SK-N-SH (cell line): ENCODE data around the gene CGB2. TPM values are rescaled to one million over a fixed set of nuclear protein-coding genes. Genes with fewer than 3 reads are reported as not detected.
"Not testable (repeated sequence)": the region's sequence is repeated elsewhere in the genome, so short reads cannot be mapped to it uniquely, and the experiment has no call there.

Source experiments
- CTCF ChIA-PET: fragments of 300-600, 350-600 bp; formaldehyde crosslinking; extraction: SDS; loops from one replicate; lab custom pipeline; 2021; lab: Yijun Ruan, JAX
- POLR2A ChIA-PET: fragments of 350-600 bp; sonication (Branson Sonifier 250); formaldehyde crosslinking; extraction: SDS; loops from one replicate; lab custom pipeline; 2020; ENCODE audit warnings: antibody characterized with exemption, inconsistent platforms; lab: Yijun Ruan, JAX
- DNase-seq: peaks from one replicate; pipeline ENCODE4 v3.0.0; 2012
- H2AFZ ChIP-seq: fragments of 200-600 bp; sonication (generic); 2 replicates; pipeline ENCODE4 v1.8.1; 2016; ENCODE audit warnings: antibody characterized with exemption, mild to moderate bottlenecking, low read depth
- H3F3A ChIP-seq: fragments of 200-600 bp; sonication (generic); replicated peaks from 2 replicates; pipeline ENCODE3; 2016; ENCODE audit warnings: antibody characterized with exemption, mild to moderate bottlenecking; ENCODE audit not compliant: insufficient read depth
- H3K27ac ChIP-seq, 2 experiments: fragments of 200-500 bp in 1 of 2; fragments of 200-600 bp in 1 of 2; sonication (Bioruptor generic) in 1 of 2; sonication (generic), shearing (Covaris generic) in 1 of 2; 2 replicates each; pipeline versions ENCODE4 v1.5.1 to v1.6.1; 2014 to 2016; ENCODE audit warnings: low read depth in 2 of 2, inconsistent platforms in 1 of 2, low read length in 1 of 2, mild to moderate bottlenecking in 1 of 2, mixed read lengths in 1 of 2
- H3K27me3 ChIP-seq: fragments of 200-600 bp; sonication (generic), shearing (Covaris generic); 2 replicates; pipeline ENCODE4 v1.6.1; 2016; ENCODE audit warnings: mixed run types; ENCODE audit not compliant: insufficient read depth
- H3K36me3 ChIP-seq, 2 experiments: fragments of 200-500 bp in 1 of 2; fragments of 200-600 bp in 1 of 2; sonication (Bioruptor generic) in 1 of 2; sonication (generic) in 1 of 2; replicated peaks in 1 of 2; 2 replicates each; pipeline versions ENCODE3 to v1.5.1; 2014 to 2016; ENCODE audit warnings: low read length in 1 of 2, mild to moderate bottlenecking in 1 of 2; ENCODE audit not compliant: insufficient read depth in 2 of 2, control insufficient read depth in 1 of 2
- H3K4me1 ChIP-seq, 2 experiments: fragments of 200-500 bp in 1 of 2; fragments of 200-600 bp in 1 of 2; sonication (Bioruptor generic) in 1 of 2; sonication (generic), shearing (Covaris generic) in 1 of 2; 2 replicates each; pipeline versions ENCODE4 v1.5.1 to v1.6.1; 2014 to 2016; ENCODE audit warnings: low read depth in 1 of 2, low read length in 1 of 2, mixed run types in 1 of 2; ENCODE audit not compliant: insufficient read depth in 2 of 2, control insufficient read depth in 1 of 2
- H3K4me2 ChIP-seq: fragments of 200-600 bp; sonication (generic), shearing (Covaris generic); 2 replicates; pipeline ENCODE4 v1.6.1; 2017; ENCODE audit warnings: mixed run types
- H3K4me3 ChIP-seq, 2 experiments: fragments of 200-500 bp in 1 of 2; fragments of 200-600 bp in 1 of 2; sonication (Bioruptor generic) in 1 of 2; sonication (generic), shearing (Covaris generic) in 1 of 2; 2 replicates each; pipeline versions ENCODE4 v1.5.1 to v1.8.1; 2014 to 2016; ENCODE audit warnings: low read depth in 2 of 2, inconsistent platforms in 1 of 2, low read length in 1 of 2, mild to moderate bottlenecking in 1 of 2, mixed read lengths in 1 of 2, moderate library complexity in 1 of 2
- H3K79me2 ChIP-seq: fragments of 200-600 bp; sonication (generic); 2 replicates; pipeline ENCODE4 v1.8.1; 2017; ENCODE audit warnings: mild to moderate bottlenecking; ENCODE audit not compliant: insufficient read depth
- H3K9ac ChIP-seq: fragments of 200-600 bp; sonication (generic); 2 replicates; pipeline ENCODE4 v1.6.1; 2017; ENCODE audit warnings: mixed run types
- H3K9me2 ChIP-seq: fragments of 200-600 bp; sonication (generic); 2 replicates; pipeline ENCODE4 v1.6.1; 2017; ENCODE audit warnings: mixed run types
- H3K9me3 ChIP-seq: fragments of 200-600 bp; sonication (generic); 2 replicates; pipeline ENCODE4 v1.6.1; 2017; ENCODE audit warnings: mixed run types, mild to moderate bottlenecking, moderate library complexity
- H4K20me1 ChIP-seq: fragments of 200-600 bp; sonication (generic); 2 replicates; pipeline ENCODE4 v1.6.1; 2017; ENCODE audit warnings: mild to moderate bottlenecking, mixed run types; ENCODE audit not compliant: insufficient read depth
- CTCF ChIP-seq: fragments of 200-600 bp; sonication (generic); IDR thresholded peaks from 2 replicates; pipeline ENCODE4 v1.6.1; 2017; ENCODE audit warnings: antibody characterized with exemption, mild to moderate bottlenecking, moderate library complexity
- FOSL2 ChIP-seq: IDR thresholded peaks from 2 replicates; pipeline ENCODE4 v1.4.0; 2012; ENCODE audit warnings: low read depth, mild to moderate bottlenecking, moderate library complexity, borderline replicate concordance
- JUND ChIP-seq: IDR thresholded peaks from 2 replicates; pipeline ENCODE4 v1.4.0; 2012
- TCF12 ChIP-seq: IDR thresholded peaks from 2 replicates; pipeline ENCODE4 v1.4.0; 2012
- WGBS: methylation state at CpG from one replicate; pipeline ENCODE4 v1.1.6; 2017; ENCODE audit warnings: low lambda C conversion rate; 5-methylcytosine and 5-hydroxymethylcytosine counted together
- polyA plus RNA-seq, 3 experiments: library from polyadenylated mRNA; depleted of rRNA; stranded (reverse); fragments of >200 nt; gene quantifications; 2 replicates each; pipeline ENCODE4 v1.2.3, GENCODE V29; 2012

Gene CGB2
- polyA plus RNA-seq, 1 of the 3 experiments (the other 2 are of a cell fraction), result 0.64 TPM

- DNase-seq, result peak; percentile 50
- 64% methylated on average over 18 of the region's 18 CpGs for WGBS
- H3F3A ChIP-seq, H3K27ac ChIP-seq, H3K4me3 ChIP-seq, H3K79me2 ChIP-seq, H2AFZ ChIP-seq, POLR2A ChIA-PET, H3K9me2 ChIP-seq, H4K20me1 ChIP-seq, CTCF ChIA-PET, H3K9me3 ChIP-seq, H3K36me3 ChIP-seq, H3K27me3 ChIP-seq, H3K9ac ChIP-seq, H3K4me1 ChIP-seq, H3K4me2 ChIP-seq: not testable (repeated sequence)
- TF ChIP-seq CTCF, result peak; percentile 52
Observed at GRCh38 chr19:49036815-49037214, 5.1 kb downstream of the CGB2 start, which contains the start of gene CGB1. Gene CGB1, minus strand, starts transcription at chr19:49036895. Its CDS starts 184 bp downstream, at chr19:49036711.

GRCh38 chr19:49038111-49038510, 6.4 kb downstream of the CGB2 start:
- H3K36me3 ChIP-seq, H3K9me2 ChIP-seq, H3F3A ChIP-seq, H3K9me3 ChIP-seq, H3K79me2 ChIP-seq, H3K27ac ChIP-seq, H3K9ac ChIP-seq, H3K4me2 ChIP-seq, H3K4me3 ChIP-seq, H3K4me1 ChIP-seq, POLR2A ChIA-PET, H3K27me3 ChIP-seq, DNase-seq, CTCF ChIA-PET, H4K20me1 ChIP-seq, H2AFZ ChIP-seq: not testable (repeated sequence)
- 84% methylated on average over 6 of the region's 8 CpGs for WGBS

GRCh38 chr19:49038557-49039276, 7.0 kb downstream of the CGB2 start:
- H3K9me3 ChIP-seq, H3K36me3 ChIP-seq, H3F3A ChIP-seq, H3K9me2 ChIP-seq, H3K4me1 ChIP-seq, DNase-seq, H3K79me2 ChIP-seq, CTCF ChIA-PET, H4K20me1 ChIP-seq, H3K27me3 ChIP-seq, H3K9ac ChIP-seq, H3K4me3 ChIP-seq, POLR2A ChIA-PET: not testable (repeated sequence)
- H3K4me2 ChIP-seq, result peak overlapping the region; percentile 52
- peak overlapping the region in 1 of 2 experiments; percentile 50; a peak in 1 of 4 replicates for H3K27ac ChIP-seq
- 29% methylated on average over 20 of the region's 26 CpGs for WGBS
- peak; percentile 8; the same call in 1 of the 2 replicates for TF ChIP-seq TCF12
- peak; percentile 42; the same call in 1 of the 2 replicates for TF ChIP-seq FOSL2
- TF ChIP-seq JUND, result 0 out of 2 replicates have a peak, but pooled peaks have one; percentile 11
- H2AFZ ChIP-seq, result 0 out of 2 replicates have a peak overlapping the region, but pooled peaks have one; percentile 11

GRCh38 chr19:49039736-49040135, 8.0 kb downstream of the CGB2 start:
- H3F3A ChIP-seq, H3K9ac ChIP-seq, H3K4me2 ChIP-seq, H3K27ac ChIP-seq, DNase-seq, H4K20me1 ChIP-seq, CTCF ChIA-PET, H3K27me3 ChIP-seq, H3K4me3 ChIP-seq, H3K4me1 ChIP-seq, H3K9me2 ChIP-seq, H3K36me3 ChIP-seq, POLR2A ChIA-PET, H3K9me3 ChIP-seq, H3K79me2 ChIP-seq, H2AFZ ChIP-seq: not testable (repeated sequence)
- 88% methylated on average over 4 of the region's 9 CpGs for WGBS
